Prostate gland (tissue), 2 donors: ENCODE results near the gene TLR5. TPM values are rescaled to one million over a fixed set of nuclear protein-coding genes. Genes with fewer than 3 reads are reported as not detected.

Experiments
- DNase-seq: peaks from one replicate; pipeline ENCODE4 v3.0.0-alpha.2; 2019; ENCODE audit warnings: low spot score
- H3K27ac ChIP-seq, 2 donors: fragments of 200-600 bp; sonication (generic); 2 replicates each; pipeline ENCODE4 v1.5.1; 2017 to 2019
- H3K27me3 ChIP-seq: fragments of 200-600 bp; sonication (generic); replicated peaks from 2 replicates; pipeline ENCODE4 v1.5.1; 2019; ENCODE audit not compliant: insufficient read depth
- H3K36me3 ChIP-seq, 2 donors: fragments of 200-600 bp; sonication (generic); 1 replicate in 1 of 2; 2 replicates in 1 of 2; pipeline versions ENCODE4 v1.5.1 to v1.8.1; 2017 to 2019
- H3K4me1 ChIP-seq: fragments of 200-600 bp; sonication (generic); replicated peaks from 2 replicates; pipeline ENCODE4 v1.5.1; 2019
- H3K4me3 ChIP-seq, 2 donors: fragments of 200-600 bp; sonication (generic); 2 replicates each; pipeline ENCODE4 v1.5.1; 2017 to 2019
- H3K9me3 ChIP-seq: fragments of 200-600 bp; sonication (generic); 2 replicates; pipeline ENCODE4 v1.5.1; 2017
- CTCF ChIP-seq, 4 experiments: fragments of 200-600 bp in 2 of 4; fragments of 450-650 bp in 2 of 4; sonication (generic) in 2 of 4; IDR thresholded peaks; 1 replicate in 3 of 4; 2 replicates in 1 of 4; pipeline ENCODE4 v1.5.1; 2016 to 2019; ENCODE audit warnings: antibody characterized with exemption in 4 of 4, mild to moderate bottlenecking in 2 of 4, moderate library complexity in 2 of 4
- POLR2A ChIP-seq: fragments of 450-650 bp; IDR thresholded peaks from one replicate; pipeline ENCODE4 v1.6.1; 2016; ENCODE audit warnings: antibody characterized with exemption, mild to moderate bottlenecking
- POLR2AphosphoS5 ChIP-seq: sonication (generic); formaldehyde crosslinking; IDR thresholded peaks from one replicate; pipeline ENCODE4 v1.6.1; 2017; ENCODE audit warnings: antibody characterized with exemption
- WGBS: methylation state at CpG from one replicate; pipeline ENCODE4 v1.1.5; 2018; 5-methylcytosine and 5-hydroxymethylcytosine counted together
- intact Hi-C: fragments of 100-400 bp; cut with DNase I; formaldehyde crosslinking; loops from one replicate; pipeline ENCODE4 v1.14.2; 2022
- total RNA-seq, 2 donors: library from RNA; depleted of rRNA; stranded (reverse); fragments of >200 nt; gene quantifications; one replicate each; pipeline ENCODE4 v1.1.0, GENCODE V29; 2016

The TLR5 gene
- total RNA-seq, 2 donors from 2014 or later = 7.4 to 14.2 TPM

- intact Hi-C loops = no loop called here
- no peaks in the 10 kb centered on the region for H3K9me3 ChIP-seq
- no peak overlapping the region for H3K4me3 ChIP-seq
- no peaks in the 10 kb centered on the region for H3K36me3 ChIP-seq
- no peaks in the 10 kb centered on the region for H3K27me3 ChIP-seq
- TF ChIP-seq POLR2AphosphoS5 (no peak), CTCF (IDR thresholded peaks at IDR 0.05) (no peak), POLR2A (no peak)
- DNase-seq = no peak
- H3K27ac ChIP-seq = no peak overlapping the region
- no peaks in the 10 kb centered on the region for H3K4me1 ChIP-seq
- WGBS = 94% methylated on average over 26 of the region's 29 CpGs
These were observed 26.1 kb downstream of the TLR5 start for GRCh38 chr1:223116950-223117349.

- Histone ChIP-seq H3K4me1 (no peaks in the 10 kb centered on the region), H3K4me3 (no peak overlapping the region), H3K27me3 (no peaks in the 10 kb centered on the region), H3K36me3 (no peaks in the 10 kb centered on the region), H3K9me3 (no peaks in the 10 kb centered on the region), H3K27ac (no peak overlapping the region)
- TF ChIP-seq POLR2A = no peak
- TF ChIP-seq CTCF (IDR thresholded peaks at IDR 0.05) = no peak
- TF ChIP-seq POLR2AphosphoS5 = no peak
- intact Hi-C loops = no loop called here
- DNase-seq = no peak
- WGBS = 77% methylated on average over 2 of the region's 2 CpGs
These were observed 28.2 kb downstream of the TLR5 start for GRCh38 chr1:223114871-223115270.

GRCh38 chr1:223110952-223111351 is 32.1 kb downstream of the TLR5 start:
- WGBS = 86% methylated on average over 3 of the region's 3 CpGs
- no peak overlapping the region for H3K27ac ChIP-seq
- no peaks in the 10 kb centered on the region for H3K4me1 ChIP-seq
- H3K9me3 ChIP-seq = no peaks in the 10 kb centered on the region
- no peak for DNase-seq
- no peaks in the 10 kb centered on the region for H3K36me3 ChIP-seq
- no peak for TF ChIP-seq POLR2A
- no peak for TF ChIP-seq CTCF (IDR thresholded peaks at IDR 0.05)
- TF ChIP-seq POLR2AphosphoS5 = no peak
- no peaks in the 10 kb centered on the region for H3K27me3 ChIP-seq
- intact Hi-C loops = no loop called here
- no peak overlapping the region for H3K4me3 ChIP-seq

GRCh38 chr1:223109581-223110026 is 33.4 kb downstream of the TLR5 start:
- H3K36me3 ChIP-seq = no peaks in the 10 kb centered on the region
- WGBS = 90% methylated on average over 3 of the region's 3 CpGs
- no peak for DNase-seq
- intact Hi-C loops = no loop called here
- H3K4me3 ChIP-seq = no peak overlapping the region
- no peak overlapping the region for H3K27ac ChIP-seq
- TF ChIP-seq POLR2AphosphoS5 (no peak), POLR2A (no peak), CTCF (IDR thresholded peaks at IDR 0.05) (no peak)
- no peaks in the 10 kb centered on the region for H3K27me3 ChIP-seq
- H3K9me3 ChIP-seq = no peaks in the 10 kb centered on the region
- H3K4me1 ChIP-seq = no peaks in the 10 kb centered on the region

GRCh38 chr1:223106856-223107255 is 36.2 kb downstream of the TLR5 start:
- TF ChIP-seq POLR2AphosphoS5 (no peak), POLR2A (no peak), CTCF (IDR thresholded peaks at IDR 0.05) (no peak)
- H3K9me3 ChIP-seq = no peaks in the 10 kb centered on the region
- H3K27me3 ChIP-seq = no peaks in the 10 kb centered on the region
- H3K4me1 ChIP-seq = no peaks in the 10 kb centered on the region
- H3K27ac ChIP-seq = no peak overlapping the region
- intact Hi-C loops = no loop called here
- H3K4me3 ChIP-seq = no peak overlapping the region
- no peak for DNase-seq
- 50% methylated on average over 3 of the region's 3 CpGs for WGBS
- no peaks in the 10 kb centered on the region for H3K36me3 ChIP-seq
